Breast epithelium (tissue), 3 donors: Measurements from ENCODE around the gene ZSWIM7.

Experiments used
- CTCF ChIP-seq, 3 donors: fragments of 450-650 bp; IDR thresholded peaks; one replicate each; pipeline ENCODE4 v1.5.1; 2016 to 2017; ENCODE audit warnings: antibody characterized with exemption in 3 of 3, mild to moderate bottlenecking in 3 of 3, moderate library complexity in 3 of 3
- POLR2AphosphoS5 ChIP-seq, 3 donors: sonication (generic); formaldehyde crosslinking; IDR thresholded peaks; one replicate each; pipeline ENCODE4 v1.6.1; 2017; ENCODE audit warnings: antibody characterized with exemption in 3 of 3

- TF ChIP-seq CTCF (IDR thresholded peaks at IDR 0.05) (no peak), POLR2AphosphoS5 (IDR thresholded peaks at IDR 0.05) (no peak)
These were observed 45.3 kb downstream of the ZSWIM7 start for GRCh38 chr17:15954222-15954621.
